ENCODE measurements around the gene GSPT2.

- no peak for TF ChIP-seq CTCF (IDR thresholded peaks at IDR 0.05; ENCODE audit: low read length)
- TF ChIP-seq EZH2 (optimal IDR thresholded peaks at IDR 0.05; ENCODE audit: low read depth, low read length), result no peak
- TF ChIP-seq EZH2phosphoT487 (IDR thresholded peaks at IDR 0.05; ENCODE audit: low read length), result no peak
Measured at GRCh38 chrX:51742586-51742985, 656 bp upstream of the GSPT2 start.

Measured in MM.1S (cell line).